Ovary (tissue), 3 donors: Measurements from ENCODE around the gene COL25A1.

ENCODE experiments used
- EP300 ChIP-seq: sonication (generic); formaldehyde crosslinking; IDR thresholded peaks from one replicate; pipeline ENCODE4 v1.6.1; 2017; ENCODE audit warnings: antibody characterized with exemption
- POLR2A ChIP-seq: fragments of 450-650 bp; IDR thresholded peaks from one replicate; pipeline ENCODE4 v1.6.1; 2017; ENCODE audit warnings: antibody characterized with exemption, mild to moderate bottlenecking, moderate library complexity
- TF ChIP-seq, protein P1 (sequence below), 3 donors: fragments of 450-650 bp in 2 of 3; fragments of 200-600 bp in 1 of 3; IDR thresholded peaks; one replicate each; pipeline versions ENCODE4 v1.5.1 to v1.8.0; 2016 to 2022; ENCODE audit warnings: antibody characterized with exemption in 3 of 3, mild to moderate bottlenecking in 1 of 3
- donor health status: DM: no; HTN: no; CAD: no.

DNA sequence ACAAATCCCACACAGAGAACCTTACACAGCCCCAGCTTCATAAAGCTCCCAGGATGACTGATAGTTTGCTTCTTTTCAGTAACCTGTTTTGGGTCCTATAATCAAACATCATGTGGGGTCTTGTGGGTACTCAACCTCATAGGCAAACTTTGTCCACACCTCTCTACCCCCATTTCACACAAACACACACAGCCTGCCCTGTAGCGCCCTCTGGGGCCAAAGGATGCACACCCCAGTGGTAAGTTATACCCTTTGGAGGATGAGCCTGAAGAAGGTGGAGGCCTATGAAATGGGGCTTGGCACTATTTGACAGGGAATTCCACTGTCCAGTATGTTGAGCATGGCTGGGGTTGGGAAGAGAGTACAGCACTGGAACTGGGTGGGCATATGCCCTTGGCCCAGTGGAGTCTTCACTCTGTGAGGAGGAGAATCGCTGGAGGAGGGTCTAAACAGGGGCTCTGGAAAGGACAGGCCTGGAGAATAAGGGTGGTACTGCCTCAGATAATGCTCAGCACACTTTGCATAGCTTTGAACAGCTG lies 30.5 kb upstream of the COL25A1 start:
- TF ChIP-seq, protein P1, sequence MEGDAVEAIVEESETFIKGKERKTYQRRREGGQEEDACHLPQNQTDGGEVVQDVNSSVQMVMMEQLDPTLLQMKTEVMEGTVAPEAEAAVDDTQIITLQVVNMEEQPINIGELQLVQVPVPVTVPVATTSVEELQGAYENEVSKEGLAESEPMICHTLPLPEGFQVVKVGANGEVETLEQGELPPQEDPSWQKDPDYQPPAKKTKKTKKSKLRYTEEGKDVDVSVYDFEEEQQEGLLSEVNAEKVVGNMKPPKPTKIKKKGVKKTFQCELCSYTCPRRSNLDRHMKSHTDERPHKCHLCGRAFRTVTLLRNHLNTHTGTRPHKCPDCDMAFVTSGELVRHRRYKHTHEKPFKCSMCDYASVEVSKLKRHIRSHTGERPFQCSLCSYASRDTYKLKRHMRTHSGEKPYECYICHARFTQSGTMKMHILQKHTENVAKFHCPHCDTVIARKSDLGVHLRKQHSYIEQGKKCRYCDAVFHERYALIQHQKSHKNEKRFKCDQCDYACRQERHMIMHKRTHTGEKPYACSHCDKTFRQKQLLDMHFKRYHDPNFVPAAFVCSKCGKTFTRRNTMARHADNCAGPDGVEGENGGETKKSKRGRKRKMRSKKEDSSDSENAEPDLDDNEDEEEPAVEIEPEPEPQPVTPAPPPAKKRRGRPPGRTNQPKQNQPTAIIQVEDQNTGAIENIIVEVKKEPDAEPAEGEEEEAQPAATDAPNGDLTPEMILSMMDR (IDR thresholded peaks at IDR 0.05), result no peak
- TF ChIP-seq POLR2A (no peak), EP300 (no peak)
